ENCODE measurements around the gene TMEM253.

GRCh38 chr14:21069388-21070082 lies 31.3 kb upstream of the TMEM253 start:
- no peak for TF ChIP-seq EP300 (IDR thresholded peaks at IDR 0.05)
- TF ChIP-seq CTCF (IDR thresholded peaks at IDR 0.05) = no peak
